ENCODE results near the gene BMAL1. TPM values are rescaled to one million over a fixed set of nuclear protein-coding genes. Genes with fewer than 3 reads are reported as not detected.

The BMAL1 gene
- total and polyA plus RNA-seq, 2 donors (not counting 1 experiment from before 2014, with no cell fraction given), result 10.7 to 11.2 TPM

DNA sequence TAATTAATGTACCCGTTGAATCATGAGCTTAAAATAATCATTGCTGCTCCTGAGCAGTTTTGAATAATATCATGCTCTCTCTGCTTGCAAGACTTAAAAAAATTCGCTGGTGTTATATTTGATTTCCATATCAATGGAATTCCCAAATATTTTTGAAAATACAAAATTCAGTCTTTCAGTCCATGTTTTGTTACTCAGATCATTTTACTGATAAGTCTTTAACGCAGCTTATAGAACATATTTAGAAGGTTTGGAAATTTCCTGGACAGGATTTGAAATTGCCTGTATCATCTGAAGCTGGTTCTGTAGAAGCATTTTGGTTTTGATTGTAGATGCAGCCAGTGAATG, 1.9 kb downstream of the BMAL1 start:
- H3K4me3 ChIP-seq (replicated peaks in 1 of 4; ENCODE audit: control extremely low read depth in 1 of 4, insufficient read depth in 1 of 4, low read depth in 3 of 4, low read length in 4 of 4), result peak overlapping the region in 2 of 4 experiments; percentile 48 to 92
- H3K27ac ChIP-seq (ENCODE audit: insufficient read depth, low read length), result no peak overlapping the region
- TF ChIP-seq, protein P1, sequence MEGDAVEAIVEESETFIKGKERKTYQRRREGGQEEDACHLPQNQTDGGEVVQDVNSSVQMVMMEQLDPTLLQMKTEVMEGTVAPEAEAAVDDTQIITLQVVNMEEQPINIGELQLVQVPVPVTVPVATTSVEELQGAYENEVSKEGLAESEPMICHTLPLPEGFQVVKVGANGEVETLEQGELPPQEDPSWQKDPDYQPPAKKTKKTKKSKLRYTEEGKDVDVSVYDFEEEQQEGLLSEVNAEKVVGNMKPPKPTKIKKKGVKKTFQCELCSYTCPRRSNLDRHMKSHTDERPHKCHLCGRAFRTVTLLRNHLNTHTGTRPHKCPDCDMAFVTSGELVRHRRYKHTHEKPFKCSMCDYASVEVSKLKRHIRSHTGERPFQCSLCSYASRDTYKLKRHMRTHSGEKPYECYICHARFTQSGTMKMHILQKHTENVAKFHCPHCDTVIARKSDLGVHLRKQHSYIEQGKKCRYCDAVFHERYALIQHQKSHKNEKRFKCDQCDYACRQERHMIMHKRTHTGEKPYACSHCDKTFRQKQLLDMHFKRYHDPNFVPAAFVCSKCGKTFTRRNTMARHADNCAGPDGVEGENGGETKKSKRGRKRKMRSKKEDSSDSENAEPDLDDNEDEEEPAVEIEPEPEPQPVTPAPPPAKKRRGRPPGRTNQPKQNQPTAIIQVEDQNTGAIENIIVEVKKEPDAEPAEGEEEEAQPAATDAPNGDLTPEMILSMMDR (conservative IDR thresholded peaks at IDR 0.05 in 1 of 2, IDR thresholded peaks at IDR 0.05 in 1 of 2; ENCODE audit: low read depth in 1 of 2, low read length in 2 of 2), result no peak
- TF ChIP-seq EZH2 (IDR thresholded peaks at IDR 0.05; ENCODE audit: low read length, missing control alignments), result no peak
- no peak overlapping the region for H3K4me2 ChIP-seq (ENCODE audit: extremely low read depth, insufficient read depth, low read length)
- no peaks in the 10 kb centered on the region for H4K20me1 ChIP-seq (ENCODE audit: control insufficient read depth, extremely low read depth, insufficient read depth, low read length)
- no peak for DNase-seq (ENCODE audit: low read depth in 2 of 2)
- no peaks in the 10 kb centered on the region for H3K36me3 ChIP-seq (ENCODE audit: control insufficient read depth, insufficient read depth, low read length)
- no peak overlapping the region for H2AFZ ChIP-seq (ENCODE audit: low read length)
- H3K9ac ChIP-seq (ENCODE audit: insufficient read depth, low read length), result no peak overlapping the region
- H3K27me3 ChIP-seq (ENCODE audit: control insufficient read depth, insufficient read depth, low read length), result no peaks in the 10 kb centered on the region
- H3K4me1 ChIP-seq (ENCODE audit: control insufficient read depth, extremely low read depth, insufficient read depth, low read length), result peaks cover 2% of the 10 kb centered on the region
- peaks cover 27% of the 10 kb centered on the region for H3K79me2 ChIP-seq (ENCODE audit: control insufficient read depth, insufficient read depth, low read length)
- H3K9me3 ChIP-seq (ENCODE audit: control insufficient read depth, insufficient read depth, low read depth, low read length), result no peaks in the 10 kb centered on the region

DNA sequence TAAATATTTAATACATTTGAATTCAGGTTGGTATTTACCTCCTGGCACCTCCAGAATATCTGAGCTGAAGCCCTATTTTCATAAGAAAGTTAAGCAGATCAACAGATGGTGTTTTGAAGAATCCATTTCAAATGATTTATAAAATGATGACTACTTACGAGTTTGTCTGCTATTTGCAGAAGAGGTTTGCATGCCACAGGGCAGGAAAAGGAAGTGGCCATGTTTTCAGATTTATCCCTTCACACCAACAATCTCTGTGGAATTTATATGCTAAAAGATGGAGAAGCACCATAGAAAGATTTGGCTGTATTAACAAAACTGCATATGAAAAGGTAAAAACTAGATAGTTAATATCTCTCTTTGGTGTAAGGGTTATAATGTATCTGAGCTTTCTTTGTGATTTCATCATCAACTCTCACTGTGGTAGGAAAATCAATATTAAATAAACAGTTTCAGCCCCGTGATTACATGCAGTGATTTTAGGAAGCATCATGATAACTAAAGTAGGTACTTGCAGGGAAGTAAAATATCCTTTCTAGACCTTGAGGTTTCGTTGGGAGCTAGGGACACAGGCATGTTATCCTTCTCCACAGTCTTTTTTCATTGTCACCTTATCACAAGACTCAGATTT, 2.6 kb downstream of the BMAL1 start:
- Histone ChIP-seq H2AFZ (ENCODE audit: low read length) (no peak overlapping the region), H4K20me1 (ENCODE audit: control insufficient read depth, extremely low read depth, insufficient read depth, low read length) (no peaks in the 10 kb centered on the region), H3K27me3 (ENCODE audit: control insufficient read depth, insufficient read depth, low read length) (no peaks in the 10 kb centered on the region), H3K36me3 (ENCODE audit: control insufficient read depth, insufficient read depth, low read length) (no peaks in the 10 kb centered on the region), H3K9ac (ENCODE audit: insufficient read depth, low read length) (no peak overlapping the region), H3K79me2 (ENCODE audit: control insufficient read depth, insufficient read depth, low read length) (peaks cover 31% of the 10 kb centered on the region), H3K4me3 (replicated peaks in 1 of 4; ENCODE audit: control extremely low read depth in 1 of 4, insufficient read depth in 1 of 4, low read depth in 3 of 4, low read length in 4 of 4) (peak overlapping the region in 1 of 4 experiments; percentile 22), H3K4me1 (ENCODE audit: control insufficient read depth, extremely low read depth, insufficient read depth, low read length) (peaks cover 2% of the 10 kb centered on the region), H3K9me3 (ENCODE audit: control insufficient read depth, insufficient read depth, low read depth, low read length) (no peaks in the 10 kb centered on the region), H3K4me2 (ENCODE audit: extremely low read depth, insufficient read depth, low read length) (no peak overlapping the region), H3K27ac (ENCODE audit: insufficient read depth, low read length) (no peak overlapping the region)
- peak in 1 of 2 donors; percentile 15 for DNase-seq (ENCODE audit: low read depth in 2 of 2)
- TF ChIP-seq, protein P1 (conservative IDR thresholded peaks at IDR 0.05 in 1 of 2, IDR thresholded peaks at IDR 0.05 in 1 of 2; ENCODE audit: low read depth in 1 of 2, low read length in 2 of 2), result no peak
- TF ChIP-seq EZH2 (IDR thresholded peaks at IDR 0.05; ENCODE audit: low read length, missing control alignments), result no peak

- Histone ChIP-seq H3K4me1 (ENCODE audit: control insufficient read depth, extremely low read depth, insufficient read depth, low read length) (peaks cover 2% of the 10 kb centered on the region), H3K4me3 (replicated peaks in 1 of 4; ENCODE audit: control extremely low read depth in 1 of 4, insufficient read depth in 1 of 4, low read depth in 3 of 4, low read length in 4 of 4) (no peak overlapping the region), H3K9me3 (ENCODE audit: control insufficient read depth, insufficient read depth, low read depth, low read length) (no peaks in the 10 kb centered on the region), H3K4me2 (ENCODE audit: extremely low read depth, insufficient read depth, low read length) (no peak overlapping the region), H3K36me3 (ENCODE audit: control insufficient read depth, insufficient read depth, low read length) (no peaks in the 10 kb centered on the region), H3K79me2 (ENCODE audit: control insufficient read depth, insufficient read depth, low read length) (peaks cover 31% of the 10 kb centered on the region), H3K27ac (ENCODE audit: insufficient read depth, low read length) (no peak overlapping the region), H4K20me1 (ENCODE audit: control insufficient read depth, extremely low read depth, insufficient read depth, low read length) (no peaks in the 10 kb centered on the region), H2AFZ (ENCODE audit: low read length) (no peak overlapping the region), H3K27me3 (ENCODE audit: control insufficient read depth, insufficient read depth, low read length) (no peaks in the 10 kb centered on the region), H3K9ac (ENCODE audit: insufficient read depth, low read length) (no peak overlapping the region)
- no peak for DNase-seq (ENCODE audit: low read depth in 2 of 2)
- no peak for TF ChIP-seq EZH2 (IDR thresholded peaks at IDR 0.05; ENCODE audit: low read length, missing control alignments)
- TF ChIP-seq, protein P1 (conservative IDR thresholded peaks at IDR 0.05 in 1 of 2, IDR thresholded peaks at IDR 0.05 in 1 of 2; ENCODE audit: low read depth in 1 of 2, low read length in 2 of 2), result no peak
These were observed 3.2 kb downstream of the BMAL1 start for GRCh38 chr11:13280777-13281176.

All from fibroblast of lung (primary cell).